ENCODE measurements around the gene MORF4L1.

GRCh38 chr15:78875107-78875914 is 2.6 kb downstream of the MORF4L1 start:
- TF ChIP-seq POLR2A (IDR thresholded peaks at IDR 0.05) (no peak), CTCF (IDR thresholded peaks at IDR 0.05) (no peak)

All from uterus (tissue), 2 donors.